HepG2 (cell line): Measurements from ENCODE around the gene LITAFD. TPM values are rescaled to one million over a fixed set of nuclear protein-coding genes. Genes with fewer than 3 reads are reported as not detected.

ENCODE experiments used
- ADNP ChIP-seq: sonication (generic); formaldehyde crosslinking; IDR thresholded peaks from 2 replicates; pipeline ENCODE4 v1.4.0; 2020; ENCODE audit warnings: missing genetic modification reagents
- ATF4 ChIP-seq, 2 experiments: fragments of 450-650 bp in 1 of 2; sonication (generic) in 1 of 2; formaldehyde crosslinking; IDR thresholded peaks; 2 replicates each; pipeline versions ENCODE4 v1.5.0 to v1.8.0; 2020 to 2022; ENCODE audit warnings: mild to moderate bottlenecking in 1 of 2, missing genetic modification reagents in 1 of 2
- ATF6 ChIP-seq: sonication (generic); formaldehyde crosslinking; conservative IDR thresholded peaks from 2 replicates; pipeline ENCODE4 v1.4.0; 2020; ENCODE audit warnings: missing genetic modification reagents
- CEBPB ChIP-seq: IDR thresholded peaks from 2 replicates; pipeline ENCODE4 v1.6.1; 2011; ENCODE audit warnings: low read depth, low read length, improper control_type of control experiment, borderline replicate concordance
- EP300 ChIP-seq, 3 experiments: sonication (generic) in 1 of 3; formaldehyde crosslinking in 1 of 3; IDR thresholded peaks; 2 replicates each; pipeline versions ENCODE4 v1.5.1 to v1.6.1; 2011 to 2020; ENCODE audit warnings: low read depth in 2 of 3, low read length in 2 of 3, borderline replicate concordance in 1 of 3, improper control_type of control experiment in 1 of 3, mild to moderate bottlenecking in 1 of 3, missing genetic modification reagents in 1 of 3, moderate library complexity in 1 of 3
- FOXO1 ChIP-seq: sonication (generic); formaldehyde crosslinking; IDR thresholded peaks from 2 replicates; pipeline ENCODE4 v1.4.0; 2020; ENCODE audit warnings: missing genetic modification reagents
- KLF15 ChIP-seq: sonication (generic); formaldehyde crosslinking; IDR thresholded peaks from 2 replicates; pipeline ENCODE4 v1.8.1; 2023; ENCODE audit warnings: borderline replicate concordance, mild to moderate bottlenecking, inconsistent platforms, missing genetic modification reagents, mixed read lengths
- MAFG ChIP-seq: sonication (generic); formaldehyde crosslinking; IDR thresholded peaks from 2 replicates; pipeline ENCODE4 v1.5.1; 2020; ENCODE audit warnings: mild to moderate bottlenecking, missing genetic modification reagents
- RNF2 ChIP-seq: fragments of 450-650 bp; conservative IDR thresholded peaks from 2 replicates; pipeline ENCODE4 v1.6.1; 2016; ENCODE audit warnings: low read depth
- SATB2 ChIP-seq: sonication (generic); formaldehyde crosslinking; IDR thresholded peaks from 2 replicates; pipeline ENCODE4 v1.5.0; 2020; ENCODE audit warnings: missing genetic modification reagents
- SIN3A ChIP-seq: IDR thresholded peaks from 2 replicates; pipeline ENCODE4 v1.6.1; 2011; ENCODE audit warnings: low read depth, mild to moderate bottlenecking, control low read depth, low read length, borderline replicate concordance
- ZEB1 ChIP-seq: IDR thresholded peaks from 2 replicates; pipeline ENCODE4 v1.6.1; 2012; ENCODE audit warnings: mild to moderate bottlenecking, low read depth, inconsistent platforms; ENCODE audit not compliant: insufficient replicate concordance
- ZNF282 ChIP-seq: fragments of 450-650 bp; IDR thresholded peaks from 2 replicates; pipeline ENCODE4 v1.6.1; 2018; ENCODE audit not compliant: partially characterized antibody
- ZNF512 ChIP-seq: sonication (generic); formaldehyde crosslinking; IDR thresholded peaks from 2 replicates; pipeline ENCODE4 v1.4.0; 2020; ENCODE audit warnings: mild to moderate bottlenecking, missing genetic modification reagents
- ZNF672 ChIP-seq: sonication (generic); formaldehyde crosslinking; IDR thresholded peaks from 2 replicates; pipeline ENCODE4 v1.8.1; 2022; ENCODE audit warnings: missing genetic modification reagents
- ZNF772 ChIP-seq: sonication (generic); formaldehyde crosslinking; IDR thresholded peaks from 2 replicates; pipeline ENCODE4 v1.5.0; 2020; ENCODE audit warnings: mild to moderate bottlenecking, missing genetic modification reagents
- ZNF800 ChIP-seq: sonication (generic); formaldehyde crosslinking; IDR thresholded peaks from 2 replicates; pipeline ENCODE4 v1.4.0; 2020; ENCODE audit warnings: missing genetic modification reagents
- ZNF850 ChIP-seq: sonication (generic); formaldehyde crosslinking; conservative IDR thresholded peaks from 2 replicates; pipeline ENCODE4 v1.9.0; 2021; ENCODE audit warnings: mild to moderate bottlenecking, missing genetic modification reagents
- ZSCAN12 ChIP-seq: sonication (generic); formaldehyde crosslinking; IDR thresholded peaks from 2 replicates; pipeline ENCODE4 v1.9.0; 2021; ENCODE audit warnings: mild to moderate bottlenecking, missing genetic modification reagents
- polyA plus RNA-seq, 8 experiments: library from polyadenylated mRNA; depleted of rRNA in 3 of 8; stranded (reverse) in 7 of 8; unstranded in 1 of 8; fragments of >200 nt; fragmentation: Illumina TruSeq in 4 of 8; extraction: Trizol in 4 of 8; gene quantifications; 2 replicates each; pipeline versions ENCODE4 v1.2.1 to v1.2.3, GENCODE V29; 2011 to 2016; ENCODE audit warnings: low read depth in 4 of 8, missing spikeins in 1 of 8, mixed read lengths in 1 of 8; ENCODE audit not compliant: insufficient read depth in 1 of 8
- total RNA-seq, 5 experiments: library from RNA; depleted of rRNA; stranded (reverse); fragments of >200 nt; fragmentation: Illumina TruSeq; extraction: Trizol; gene quantifications; 2 replicates each; pipeline ENCODE4 v1.2.3, GENCODE V29; 2016; ENCODE audit warnings: low read depth in 1 of 5
- TF ChIP-seq, protein P1 (sequence below): IDR thresholded peaks from 2 replicates; pipeline ENCODE4 v1.6.1; 2016; ENCODE audit warnings: missing genetic modification reagents, missing compliant biosample characterization
- TF ChIP-seq, protein P2 (sequence below): sonication (generic); formaldehyde crosslinking; IDR thresholded peaks from 2 replicates; pipeline ENCODE4 v1.8.1; 2023; ENCODE audit warnings: mild to moderate bottlenecking, inconsistent platforms, moderate library complexity, missing genetic modification reagents, borderline replicate concordance

Gene LITAFD
- total and polyA plus RNA-seq, 2 of the 13 experiments (the other 11 are each of a cell fraction or from before 2014, with no cell fraction given): not detected

- no peak for TF ChIP-seq MAFG (CRISPR knock-in tag)
- TF ChIP-seq SATB2 (CRISPR knock-in tag): 0 out of 2 replicates have a peak, but pooled peaks have one; percentile 50
- TF ChIP-seq ZNF772: peak; percentile 96
- no peak for TF ChIP-seq CEBPB
- no peak for TF ChIP-seq ZEB1
- TF ChIP-seq ADNP (CRISPR knock-in tag): 0 out of 2 replicates have a peak, but pooled peaks have one; percentile 54
- TF ChIP-seq ZNF672 (CRISPR knock-in tag): no peak
- TF ChIP-seq ZNF282: no peak
- no peak; a peak in 1 of 4 replicates for TF ChIP-seq ATF4 (CRISPR knock-in tag; IDR thresholded peaks at IDR 0.05)
- TF ChIP-seq, protein P1, sequence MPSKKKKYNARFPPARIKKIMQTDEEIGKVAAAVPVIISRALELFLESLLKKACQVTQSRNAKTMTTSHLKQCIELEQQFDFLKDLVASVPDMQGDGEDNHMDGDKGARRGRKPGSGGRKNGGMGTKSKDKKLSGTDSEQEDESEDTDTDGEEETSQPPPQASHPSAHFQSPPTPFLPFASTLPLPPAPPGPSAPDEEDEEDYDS (CRISPR knock-in tag): peak; percentile 67; the same call in 1 of the 2 replicates
- TF ChIP-seq, protein P2, sequence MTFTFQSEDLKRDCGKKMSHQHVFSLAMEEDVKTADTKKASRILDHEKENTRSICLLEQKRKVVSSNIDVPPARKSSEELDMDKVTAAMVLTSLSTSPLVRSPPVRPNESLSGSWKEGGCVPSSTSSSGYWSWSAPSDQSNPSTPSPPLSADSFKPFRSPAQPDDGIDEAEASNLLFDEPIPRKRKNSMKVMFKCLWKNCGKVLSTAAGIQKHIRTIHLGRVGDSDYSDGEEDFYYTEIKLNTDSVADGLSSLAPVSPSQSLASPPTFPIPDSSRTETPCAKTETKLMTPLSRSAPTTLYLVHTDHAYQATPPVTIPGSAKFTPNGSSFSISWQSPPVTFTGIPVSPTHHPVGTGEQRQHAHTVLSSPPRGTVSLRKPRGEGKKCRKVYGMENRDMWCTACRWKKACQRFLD (CRISPR knock-in tag): peak; percentile 81; the same call in 1 of the 2 replicates
- 0 out of 2 replicates have a peak, but pooled peaks have one; percentile 33 for TF ChIP-seq ZSCAN12 (CRISPR knock-in tag)
- no peak for TF ChIP-seq ZNF850 (CRISPR knock-in tag)
- peak; percentile 85 for TF ChIP-seq FOXO1 (CRISPR knock-in tag)
- peak; percentile 79; the same call in 1 of the 2 replicates for TF ChIP-seq ATF6 (CRISPR knock-in tag)
- TF ChIP-seq KLF15 (CRISPR knock-in tag): no peak
- no peak for TF ChIP-seq ZNF512 (CRISPR knock-in tag)
- 0 out of 2 replicates have a peak, but pooled peaks have one; percentile 19 for TF ChIP-seq RNF2
- peak in 1 of 2 experiments; percentile 49; a peak in 1 of 4 replicates for TF ChIP-seq EP300 (IDR thresholded peaks at IDR 0.05; ENCODE audit: low read depth in 2 of 2, low read length in 2 of 2)
- peak; percentile 83 for TF ChIP-seq EP300 (CRISPR knock-in tag; IDR thresholded peaks at IDR 0.05; ENCODE audit: borderline replicate concordance)
- 0 out of 2 replicates have a peak, but pooled peaks have one; percentile 6 for TF ChIP-seq SIN3A
- TF ChIP-seq ZNF800 (CRISPR knock-in tag): peak; percentile 86
Observed at GRCh38 chr16:8850279-8850885, 31.8 kb upstream of the LITAFD start (continued).
